HCT116 (cell line): ENCODE results near the gene HVCN1.

Source experiments
- CTCF ChIP-seq, 3 experiments: fragments of 200-600 bp in 1 of 3; sonication (generic) in 1 of 3; IDR thresholded peaks in 2 of 3; conservative IDR thresholded peaks in 1 of 3; 2 replicates each; pipeline ENCODE4 v1.5.1; 2012 to 2017; ENCODE audit warnings: low read depth in 2 of 3, low read length in 2 of 3, antibody characterized with exemption in 1 of 3, borderline replicate concordance in 1 of 3, control low read depth in 1 of 3, mild to moderate bottlenecking in 1 of 3, mixed read lengths in 1 of 3, mixed run types in 1 of 3, moderate library complexity in 1 of 3; ENCODE audit not compliant: insufficient read depth in 1 of 3
- EZH2 ChIP-seq: fragments of 200-600 bp; sonication (generic); IDR thresholded peaks from 2 replicates; pipeline ENCODE4 v1.6.1; 2017; ENCODE audit warnings: antibody characterized with exemption, mixed run types
- EZH2phosphoT487 ChIP-seq: fragments of 200-600 bp; IDR thresholded peaks from 2 replicates; pipeline ENCODE4 v1.6.1; 2018; ENCODE audit warnings: antibody characterized with exemption, borderline replicate concordance
- RAD21 ChIP-seq: IDR thresholded peaks from 2 replicates; pipeline ENCODE4 v1.6.1; 2012; ENCODE audit warnings: low read depth, mild to moderate bottlenecking

- TF ChIP-seq EZH2phosphoT487 (no peak), EZH2 (no peak), RAD21 (peak; percentile 75), CTCF (IDR thresholded peaks at IDR 0.05 in 2 of 3, conservative IDR thresholded peaks at IDR 0.05 in 1 of 3; ENCODE audit: borderline replicate concordance in 1 of 3, insufficient read depth in 1 of 3, low read depth in 2 of 3, low read length in 2 of 3) (peak; percentile 68 to 84 (median 80))
Measured at GRCh38 chr12:110704750-110705149, 15.8 kb upstream of the HVCN1 start.
